CD14-positive monocyte (primary cell): ENCODE measurements around the gene TBX3. TPM values are rescaled to one million over a fixed set of nuclear protein-coding genes. Genes with fewer than 3 reads are reported as not detected.

Experiments used
- DNase-seq, 3 donors: peaks; one replicate each; pipeline ENCODE4 v3.0.0-alpha.2; 2011 to 2022
- H2AFZ ChIP-seq: 2 replicates; pipeline ENCODE4 v1.6.0; 2012; ENCODE audit warnings: mild to moderate bottlenecking, low read depth, low read length, inconsistent platforms; ENCODE audit not compliant: insufficient read depth, poor library complexity, severe bottlenecking
- H3K27ac ChIP-seq, 2 donors: 1 replicate in 1 of 2; 2 replicates in 1 of 2; pipeline ENCODE4 v1.5.1; 2012 to 2013; ENCODE audit warnings: low read length in 2 of 2, control low read depth in 1 of 2, inconsistent platforms in 1 of 2, low read depth in 1 of 2, mild to moderate bottlenecking in 1 of 2
- H3K27me3 ChIP-seq, 2 donors: one replicate each; pipeline versions ENCODE4 v1.6.0 to v1.6.1; 2011 to 2013; ENCODE audit warnings: low read length in 2 of 2; ENCODE audit not compliant: control insufficient read depth in 2 of 2, insufficient read depth in 2 of 2
- H3K36me3 ChIP-seq, 2 donors: replicated peaks in 1 of 2; 1 replicate in 1 of 2; 2 replicates in 1 of 2; pipeline versions ENCODE4 v1.5.1 to v1.6.1; 2012 to 2013; ENCODE audit warnings: low read length in 2 of 2, control low read depth in 1 of 2, inconsistent platforms in 1 of 2, mild to moderate bottlenecking in 1 of 2; ENCODE audit not compliant: insufficient read depth in 2 of 2, control insufficient read depth in 1 of 2
- H3K4me1 ChIP-seq, 2 donors: 1 replicate in 1 of 2; 2 replicates in 1 of 2; pipeline versions ENCODE4 v1.5.1 to v1.6.1; 2012 to 2013; ENCODE audit warnings: low read length in 2 of 2, control low read depth in 1 of 2, inconsistent platforms in 1 of 2, mild to moderate bottlenecking in 1 of 2, moderate library complexity in 1 of 2; ENCODE audit not compliant: insufficient read depth in 2 of 2, control insufficient read depth in 1 of 2
- H3K4me2 ChIP-seq: replicated peaks from 2 replicates; pipeline ENCODE3; 2012; ENCODE audit warnings: low read length, moderate library complexity, mild to moderate bottlenecking; ENCODE audit not compliant: poor library complexity, severe bottlenecking; ENCODE audit errors: extremely low read depth
- H3K4me3 ChIP-seq, 3 experiments: fragments of 200-600 bp in 1 of 3; sonication (generic) in 1 of 3; replicated peaks in 1 of 3; 1 replicate in 2 of 3; 2 replicates in 1 of 3; pipeline ENCODE4 v1.5.1; 2011 to 2013; ENCODE audit warnings: low read length in 3 of 3, mild to moderate bottlenecking in 3 of 3, control low read depth in 2 of 3, low read depth in 2 of 3, inconsistent platforms in 1 of 3, moderate library complexity in 1 of 3
- H3K79me2 ChIP-seq: 2 replicates; pipeline ENCODE4 v1.6.0; 2012; ENCODE audit warnings: mild to moderate bottlenecking, control low read depth, inconsistent platforms, low read length, moderate library complexity; ENCODE audit not compliant: insufficient read depth
- H3K9ac ChIP-seq: 2 replicates; pipeline ENCODE4 v1.6.0; 2017; ENCODE audit warnings: low read length, mild to moderate bottlenecking; ENCODE audit not compliant: insufficient read depth, poor library complexity, severe bottlenecking
- H3K9me3 ChIP-seq, 2 donors: replicated peaks in 1 of 2; 1 replicate in 1 of 2; 2 replicates in 1 of 2; pipeline versions ENCODE4 v1.5.1 to v1.6.1; 2012 to 2013; ENCODE audit warnings: low read length in 2 of 2, control low read depth in 1 of 2; ENCODE audit not compliant: control insufficient read depth in 1 of 2, insufficient read depth in 1 of 2
- H4K20me1 ChIP-seq: 2 replicates; pipeline ENCODE4 v1.6.0; 2012; ENCODE audit warnings: mild to moderate bottlenecking, low read length, control low read depth, moderate library complexity; ENCODE audit not compliant: insufficient read depth
- H3K27ac Mint-ChIP-seq, 7 donors: one replicate each; pipeline ENCODE4 v1.8.0; 2020; ENCODE audit warnings: mild to moderate bottlenecking in 7 of 7, mixed read lengths in 7 of 7, moderate library complexity in 6 of 7, inconsistent platforms in 2 of 7
- H3K27me3 Mint-ChIP-seq, 3 donors: one replicate each; pipeline ENCODE4 v1.8.0; 2021 to 2022; ENCODE audit warnings: low read depth in 3 of 3, mild to moderate bottlenecking in 3 of 3, mixed read lengths in 3 of 3, moderate library complexity in 3 of 3, inconsistent platforms in 1 of 3
- H3K36me3 Mint-ChIP-seq, 2 donors: one replicate each; pipeline ENCODE4 v1.8.0; 2020; ENCODE audit warnings: mixed read lengths in 2 of 2, inconsistent platforms in 1 of 2, mild to moderate bottlenecking in 1 of 2
- H3K4me1 Mint-ChIP-seq: one replicate; pipeline ENCODE4 v1.8.0; 2020; ENCODE audit warnings: mild to moderate bottlenecking, mixed read lengths
- H3K4me3 Mint-ChIP-seq, 2 donors: one replicate each; pipeline ENCODE4 v1.8.0; 2020; ENCODE audit warnings: mild to moderate bottlenecking in 2 of 2, mixed read lengths in 2 of 2, moderate library complexity in 1 of 2
- H3K9me3 Mint-ChIP-seq, 7 donors: one replicate each; pipeline ENCODE4 v1.8.0; 2020 to 2022; ENCODE audit warnings: mixed read lengths in 7 of 7, mild to moderate bottlenecking in 6 of 7, moderate library complexity in 6 of 7, inconsistent platforms in 2 of 7
- CTCF ChIP-seq: fragments of 200-600 bp; IDR thresholded peaks from one replicate; pipeline ENCODE4 v1.8.0; 2022; ENCODE audit warnings: antibody characterized with exemption, mild to moderate bottlenecking
- WGBS: methylation state at CpG from one replicate; pipeline ENCODE4 v1.1.5; 2013; ENCODE audit warnings: missing lambda C conversion rate; ENCODE audit not compliant: insufficient coverage; 5-methylcytosine and 5-hydroxymethylcytosine counted together
- intact Hi-C, 2 donors: fragments of 100-400 bp; cut with micrococcal nuclease; formaldehyde crosslinking; loops; one replicate each; pipeline versions ENCODE4 v1.15.0 to v1.15.1; 2023
- polyA plus RNA-seq, 3 donors: library from polyadenylated mRNA; depleted of rRNA in 1 of 3; unstranded in 2 of 3; stranded (reverse) in 1 of 3; fragments of 300-500 nt in 2 of 3; fragments of >200 nt in 1 of 3; fragmentation: Illumina TruSeq in 2 of 3; gene quantifications; 1 replicate in 2 of 3; 2 replicates in 1 of 3; pipeline ENCODE4 v1.2.3, GENCODE V29; 2012 to 2021

The TBX3 gene
- polyA plus RNA-seq, 3 donors, result 0.04 to 0.13 TPM; not detected in 1

DNA sequence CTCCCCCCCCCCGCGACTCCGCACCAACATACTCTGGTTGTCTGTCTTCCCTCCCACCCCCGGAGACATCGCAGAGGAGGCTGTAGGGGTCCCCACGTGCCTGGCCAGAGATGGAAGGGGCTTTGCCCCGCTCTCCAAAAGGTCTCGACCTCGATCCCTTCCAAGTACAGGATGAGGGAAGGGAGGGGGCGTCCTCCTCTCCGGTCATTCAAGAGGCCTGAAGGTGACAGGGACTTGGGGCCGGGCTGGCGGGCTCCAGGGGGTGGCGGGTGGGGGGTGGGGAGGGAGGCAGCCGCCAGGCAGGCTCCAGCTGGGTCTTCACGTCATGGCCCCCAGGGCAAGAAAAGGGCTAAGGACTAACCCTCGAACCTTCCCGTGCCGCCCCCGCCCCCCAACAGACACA lies 15.1 kb downstream of the TBX3 start:
- WGBS, result 0% methylated on average over 5 of the region's 20 CpGs
- Histone ChIP-seq H3K4me1 (peaks cover 0 to 2% of the 10 kb centered on the region in 2 donors), H3K79me2 (no peaks in the 10 kb centered on the region), H3K9ac (no peak overlapping the region), H3K4me3 (no peak overlapping the region), H3K36me3 (no peaks in the 10 kb centered on the region), H4K20me1 (no peaks in the 10 kb centered on the region), H3K9me3 (peaks cover 0 to 22% of the 10 kb centered on the region in 2 donors), H3K4me2 (no peak overlapping the region), H2AFZ (no peak overlapping the region), H3K27me3 (peaks cover 73 to 96% of the 10 kb centered on the region in 2 donors), H3K27ac (no peak overlapping the region)
- Mint-ChIP-seq H3K4me3 (peak overlapping the region in 1 of 2 donors; percentile 70), H3K9me3 (peaks cover 0 to 23% (median 5%) of the 10 kb centered on the region in 7 donors), H3K27ac (no peak overlapping the region), H3K27me3 (peaks cover 93 to 97% (median 94%) of the 10 kb centered on the region in 3 donors), H3K36me3 (peaks cover 0 to 2% of the 10 kb centered on the region in 2 donors), H3K4me1 (peaks cover 8% of the 10 kb centered on the region)
- intact Hi-C loops, result loop anchor here in 1 of 2 donors (10.0 kb wide), 1 partner anchor 1086 kb away; no protein-coding TSS in a partner anchor
- TF ChIP-seq CTCF, result no peak
- DNase-seq, result no peak

GRCh38 chr12:114668151-114668885 lies 15.7 kb downstream of the TBX3 start:
- Histone ChIP-seq H3K4me2 (no peak overlapping the region), H3K27ac (no peak overlapping the region), H4K20me1 (no peaks in the 10 kb centered on the region), H3K36me3 (no peaks in the 10 kb centered on the region), H2AFZ (no peak overlapping the region), H3K79me2 (no peaks in the 10 kb centered on the region), H3K4me3 (no peak overlapping the region), H3K27me3 (peaks cover 73 to 96% of the 10 kb centered on the region in 2 donors), H3K9me3 (peaks cover 0 to 23% of the 10 kb centered on the region in 2 donors), H3K4me1 (peaks cover 0 to 2% of the 10 kb centered on the region in 2 donors), H3K9ac (no peak overlapping the region)
- intact Hi-C loops, result loop anchor here in 1 of 2 donors (10.0 kb wide), 1 partner anchor 1086 kb away; no protein-coding TSS in a partner anchor
- Mint-ChIP-seq H3K27me3 (peaks cover 94 to 97% (median 96%) of the 10 kb centered on the region in 3 donors), H3K9me3 (peaks cover 0 to 23% (median 5%) of the 10 kb centered on the region in 7 donors), H3K27ac (no peak overlapping the region), H3K36me3 (peaks cover 0 to 2% of the 10 kb centered on the region in 2 donors), H3K4me3 (peak overlapping the region in 1 of 2 donors; percentile 85), H3K4me1 (peaks cover 8% of the 10 kb centered on the region)
- WGBS, result 0% methylated on average over 25 of the region's 46 CpGs
- no peak for TF ChIP-seq CTCF
- DNase-seq, result peak in 1 of 3 donors; percentile 64
